GM18951 (cell line): Measurements from ENCODE around the gene UGT1A6.

ENCODE experiments used
- POLR2A ChIP-seq: IDR thresholded peaks from 4 replicates; pipeline ENCODE4 v1.6.1; 2011; ENCODE audit warnings: mild to moderate bottlenecking; ENCODE audit not compliant: insufficient read length, insufficient read depth; ENCODE audit errors: extremely low read depth
- in situ Hi-C: fragments of 300-500 bp; cut with MboI; formaldehyde crosslinking; loops from one replicate; pipeline ENCODE4 v1.12.0; 2022; ENCODE audit warnings: low sequenced_read_pairs, mixed read lengths, inconsistent platforms; ENCODE audit not compliant: unreplicated experiment

UGT1A6 gene

GRCh38 chr2:233821196-233821595 lies 128.5 kb downstream of the UGT1A6 start:
- in situ Hi-C loops = no loop called here
- no peak for TF ChIP-seq POLR2A

- in situ Hi-C loops = no loop called here
- no peak for TF ChIP-seq POLR2A
Measured at GRCh38 chr2:233821709-233822100, 129.0 kb downstream of the UGT1A6 start.

DNA sequence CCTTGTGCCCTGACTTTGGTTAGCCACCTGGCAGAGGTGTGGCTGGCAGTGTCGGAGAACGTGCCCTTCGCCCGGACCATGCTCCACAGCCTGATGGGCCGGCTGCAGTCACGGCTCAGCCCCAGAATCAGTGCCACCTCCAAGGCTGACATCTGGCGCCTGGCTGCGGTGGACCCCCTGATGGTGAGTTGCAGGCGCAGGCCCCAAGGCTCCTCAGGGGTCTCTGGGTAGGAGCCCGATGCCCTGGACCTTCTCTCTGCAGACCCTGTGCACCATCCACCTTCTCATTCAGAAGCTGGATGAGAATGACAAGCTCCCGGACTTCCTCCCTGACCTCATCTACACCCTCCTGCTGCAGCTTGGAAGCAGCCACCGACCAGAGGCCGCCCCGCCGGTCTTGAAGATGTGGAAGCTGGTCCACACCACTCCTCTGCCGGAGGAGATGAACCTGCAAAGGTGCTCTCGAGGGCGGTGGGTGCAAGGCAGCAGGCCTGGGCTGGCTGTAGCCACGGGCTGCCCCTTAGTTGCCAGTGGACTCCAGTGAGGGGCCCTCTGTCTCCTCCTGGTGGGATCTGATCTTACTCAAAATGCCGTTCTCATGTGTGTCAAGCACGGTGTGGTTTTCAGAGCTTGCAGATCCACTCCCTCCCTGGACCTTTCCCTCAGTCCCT lies 129.5 kb downstream of the UGT1A6 start:
- in situ Hi-C loops = no loop called here
- TF ChIP-seq POLR2A = no peak
